Caco-2 (cell line): ENCODE data around the gene XBP1. TPM values are rescaled to one million over a fixed set of nuclear protein-coding genes. Genes with fewer than 3 reads are reported as not detected.

Experiments used
- BruUV-seq: library from RNA; stranded (reverse); fragments of 400-500 nt; replicated peaks from 2 replicates; lab custom pipeline; 2021; lab: Mats Ljungman, UMichigan
- CTCF ChIA-PET: fragments of 300-600 bp; sonication (Branson Sonifier 250); formaldehyde crosslinking; loops from one replicate; lab custom pipeline; 2022; ENCODE audit warnings: antibody characterized with exemption; lab: Charles Lee
- POLR2A ChIA-PET: fragments of 300-600 bp; sonication (Branson Sonifier 250); formaldehyde crosslinking; loops from one replicate; lab custom pipeline; 2022; ENCODE audit warnings: antibody characterized with exemption; lab: Charles Lee
- DNase-seq, 2 experiments: peaks; one replicate each; pipeline versions ENCODE4 v3.0.0 to v3.0.0-alpha.2; 2020 to 2022
- H3K27me3 ChIP-seq: replicated peaks from 2 replicates; pipeline ENCODE4 v1.6.0; 2011; ENCODE audit warnings: low read length; ENCODE audit not compliant: control insufficient read depth, insufficient read depth
- H3K36me3 ChIP-seq: 2 replicates; pipeline ENCODE4 v1.5.1; 2011; ENCODE audit warnings: low read length; ENCODE audit not compliant: control insufficient read depth, insufficient read depth
- H3K4me1 ChIP-seq: fragments of 250-450 bp; sonication (Bioruptor Pico); 2 replicates; pipeline ENCODE4 v1.5.1; 2020; ENCODE audit warnings: mild to moderate bottlenecking
- H3K4me3 ChIP-seq: 2 replicates; pipeline ENCODE4 v1.5.1; 2011; ENCODE audit warnings: low read depth, mild to moderate bottlenecking, control low read depth, low read length
- H3K9me3 ChIP-seq: fragments of 250-450 bp; sonication (Bioruptor Pico); 2 replicates; pipeline ENCODE4 v1.5.1; 2020; ENCODE audit warnings: mild to moderate bottlenecking, moderate library complexity
- H3K27ac Mint-ChIP-seq: one replicate; pipeline ENCODE4 v1.8.0; 2022; ENCODE audit warnings: mixed read lengths; ENCODE audit not compliant: unreplicated experiment
- H3K27me3 Mint-ChIP-seq: one replicate; pipeline ENCODE4 v1.8.0; 2022; ENCODE audit warnings: mixed read lengths; ENCODE audit not compliant: insufficient read depth, unreplicated experiment
- H3K36me3 Mint-ChIP-seq: one replicate; pipeline ENCODE4 v1.8.0; 2022; ENCODE audit warnings: mild to moderate bottlenecking, mixed read lengths; ENCODE audit not compliant: insufficient read depth, unreplicated experiment
- H3K4me1 Mint-ChIP-seq: one replicate; pipeline ENCODE4 v1.8.0; 2022; ENCODE audit warnings: low read depth, mixed read lengths; ENCODE audit not compliant: unreplicated experiment
- H3K4me3 Mint-ChIP-seq: one replicate; pipeline ENCODE4 v1.8.0; 2022; ENCODE audit warnings: mild to moderate bottlenecking, moderate library complexity, mixed read lengths; ENCODE audit not compliant: unreplicated experiment
- H3K9me3 Mint-ChIP-seq: one replicate; pipeline ENCODE4 v1.8.0; 2022; ENCODE audit warnings: mixed read lengths; ENCODE audit not compliant: unreplicated experiment
- intact Hi-C: fragments of 100-400 bp; cut with micrococcal nuclease; formaldehyde crosslinking; loops from one replicate; pipeline ENCODE4 v1.10.0; 2022; ENCODE audit not compliant: unreplicated experiment
- total RNA-seq: library from RNA; stranded (reverse); gene quantifications from 2 replicates; pipeline ENCODE4 v1.2.3, GENCODE V29; 2022
- TF ChIP-seq, protein P1 (sequence below), 2 experiments: fragments of 200-600 bp in 1 of 2; IDR thresholded peaks; 1 replicate in 1 of 2; 2 replicates in 1 of 2; pipeline versions ENCODE4 v1.5.1 to v1.8.0; 2011 to 2022; ENCODE audit warnings: antibody characterized with exemption in 1 of 2, control low read depth in 1 of 2, inconsistent platforms in 1 of 2, low read depth in 1 of 2, low read length in 1 of 2, mild to moderate bottlenecking in 1 of 2, moderate library complexity in 1 of 2; ENCODE audit not compliant: insufficient read depth in 1 of 2, severe bottlenecking in 1 of 2, unreplicated experiment in 1 of 2

Gene XBP1
- total RNA-seq, 1 experiment from 2014 or later = 215 TPM

DNA sequence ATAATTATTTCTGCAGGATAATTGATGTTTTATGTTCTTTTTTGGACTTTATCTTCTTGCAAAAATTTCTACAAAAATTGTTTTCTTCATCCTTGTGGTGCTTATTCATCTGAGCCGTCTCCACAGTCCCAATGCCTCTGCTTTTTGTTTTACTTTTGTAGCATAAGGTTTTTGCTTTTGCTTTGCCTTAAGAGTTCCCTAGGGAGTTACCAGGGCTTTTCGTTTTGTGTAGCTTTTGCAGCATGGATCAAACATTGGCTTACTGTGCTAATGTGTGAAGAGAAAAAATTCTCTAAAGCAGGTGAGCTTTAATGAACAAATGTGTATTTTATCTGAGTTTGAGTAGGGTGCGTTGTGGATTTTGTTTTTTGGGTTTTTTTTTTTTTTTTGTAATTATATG, 11.8 kb downstream of the XBP1 start:
- no peak overlapping the region for H3K27ac Mint-ChIP-seq
- POLR2A ChIA-PET = no interaction called here
- H3K4me1 Mint-ChIP-seq = peaks cover 23% of the 10 kb centered on the region
- H3K9me3 ChIP-seq = no peaks in the 10 kb centered on the region
- peaks cover 14% of the 10 kb centered on the region for H3K4me1 ChIP-seq
- H3K27me3 Mint-ChIP-seq = no peaks in the 10 kb centered on the region
- H3K9me3 Mint-ChIP-seq = no peaks in the 10 kb centered on the region
- H3K36me3 ChIP-seq = peaks cover 2% of the 10 kb centered on the region
- H3K4me3 Mint-ChIP-seq = no peak overlapping the region
- H3K4me3 ChIP-seq = no peak overlapping the region
- DNase-seq = no peak
- TF ChIP-seq, protein P1, sequence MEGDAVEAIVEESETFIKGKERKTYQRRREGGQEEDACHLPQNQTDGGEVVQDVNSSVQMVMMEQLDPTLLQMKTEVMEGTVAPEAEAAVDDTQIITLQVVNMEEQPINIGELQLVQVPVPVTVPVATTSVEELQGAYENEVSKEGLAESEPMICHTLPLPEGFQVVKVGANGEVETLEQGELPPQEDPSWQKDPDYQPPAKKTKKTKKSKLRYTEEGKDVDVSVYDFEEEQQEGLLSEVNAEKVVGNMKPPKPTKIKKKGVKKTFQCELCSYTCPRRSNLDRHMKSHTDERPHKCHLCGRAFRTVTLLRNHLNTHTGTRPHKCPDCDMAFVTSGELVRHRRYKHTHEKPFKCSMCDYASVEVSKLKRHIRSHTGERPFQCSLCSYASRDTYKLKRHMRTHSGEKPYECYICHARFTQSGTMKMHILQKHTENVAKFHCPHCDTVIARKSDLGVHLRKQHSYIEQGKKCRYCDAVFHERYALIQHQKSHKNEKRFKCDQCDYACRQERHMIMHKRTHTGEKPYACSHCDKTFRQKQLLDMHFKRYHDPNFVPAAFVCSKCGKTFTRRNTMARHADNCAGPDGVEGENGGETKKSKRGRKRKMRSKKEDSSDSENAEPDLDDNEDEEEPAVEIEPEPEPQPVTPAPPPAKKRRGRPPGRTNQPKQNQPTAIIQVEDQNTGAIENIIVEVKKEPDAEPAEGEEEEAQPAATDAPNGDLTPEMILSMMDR (IDR thresholded peaks at IDR 0.05; ENCODE audit: insufficient read depth in 1 of 2, low read depth in 1 of 2, low read length in 1 of 2, severe bottlenecking in 1 of 2, unreplicated experiment in 1 of 2) = no peak
- BruUV-seq = TSS peak; percentile 6
- H3K27me3 ChIP-seq = no peaks in the 10 kb centered on the region
- peaks cover 85% of the 10 kb centered on the region for H3K36me3 Mint-ChIP-seq
- CTCF ChIA-PET = no interaction called here
- intact Hi-C loops = no loop called here

DNA sequence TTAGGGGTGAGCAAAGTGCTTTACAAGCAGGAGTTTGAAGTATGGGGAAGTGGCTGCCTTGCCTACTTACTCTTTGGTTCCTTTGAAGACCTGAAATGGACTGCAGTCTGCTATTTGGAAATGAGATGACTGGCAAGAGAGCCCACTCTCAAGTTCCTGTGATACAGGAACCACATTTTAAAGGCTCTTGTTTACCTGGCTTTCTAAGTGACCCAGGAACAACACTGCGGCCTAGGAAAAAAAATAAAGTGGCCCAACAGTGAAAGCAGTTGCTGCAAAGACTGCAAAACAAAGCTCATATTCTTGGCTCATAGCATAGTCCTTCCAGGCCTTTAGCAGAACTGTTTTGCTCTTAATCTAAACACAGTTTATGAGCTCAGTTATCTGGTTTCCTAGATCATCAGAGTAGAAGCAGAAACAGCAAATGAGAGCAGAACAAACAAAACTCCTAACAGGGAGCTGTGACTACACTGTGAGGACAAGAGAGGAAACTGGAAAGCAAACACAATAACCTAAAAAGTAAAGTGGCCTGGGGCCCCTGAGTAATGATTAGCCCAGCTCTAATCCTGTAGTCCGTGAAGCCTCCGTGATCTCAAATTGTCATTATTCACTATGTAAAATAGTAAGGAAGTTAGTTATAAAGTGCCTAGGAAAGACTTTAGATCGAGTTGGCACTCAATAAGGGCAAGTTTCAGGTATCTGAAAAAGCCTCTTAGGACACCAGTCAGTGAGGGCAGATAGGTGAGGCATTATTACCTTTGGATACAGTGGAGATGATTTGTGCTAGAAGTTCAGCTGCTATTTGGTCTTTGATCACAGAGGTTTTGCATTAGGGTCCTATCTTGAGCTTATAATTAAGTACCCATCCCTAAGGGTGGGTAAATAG, 16.3 kb downstream of the XBP1 start:
- peak overlapping the region; percentile 76 for H3K27ac Mint-ChIP-seq
- ChIA-PET CTCF (interaction anchor here (0.5 to 1.7 kb wide), 12 partner anchors 10 to 257 kb away, joined by 3 to 10 read pairs (median 4); partner anchors contain the start of genes CCDC117 and XBP1), POLR2A (interaction anchor here (0.5 to 2.0 kb wide), 11 partner anchors 10 to 1823 kb away, joined by 3 to 43 read pairs (median 4); partner anchors contain the start of genes CCDC117, CHEK2, TCN2 and XBP1)
- peaks cover 28% of the 10 kb centered on the region for H3K4me1 ChIP-seq
- H3K4me1 Mint-ChIP-seq = peaks cover 26% of the 10 kb centered on the region
- peak overlapping the region; percentile 45 for H3K4me3 Mint-ChIP-seq
- intact Hi-C loops = loop anchor here (1.0 kb wide), 2 partner anchors 12 to 15 kb away; partner anchors contain the start of gene CCDC117
- no peaks in the 10 kb centered on the region for H3K27me3 ChIP-seq
- H3K9me3 Mint-ChIP-seq = no peaks in the 10 kb centered on the region
- no peaks in the 10 kb centered on the region for H3K27me3 Mint-ChIP-seq
- peaks cover 83% of the 10 kb centered on the region for H3K36me3 Mint-ChIP-seq
- peaks cover 5% of the 10 kb centered on the region; the same call in 1 of the 2 replicates for H3K36me3 ChIP-seq
- no peaks in the 10 kb centered on the region for H3K9me3 ChIP-seq
- TF ChIP-seq, protein P1 (IDR thresholded peaks at IDR 0.05; ENCODE audit: insufficient read depth in 1 of 2, low read depth in 1 of 2, low read length in 1 of 2, severe bottlenecking in 1 of 2, unreplicated experiment in 1 of 2) = no peak
- DNase-seq = peak; percentile 67 to 79
- no peak overlapping the region for H3K4me3 ChIP-seq
- BruUV-seq = no TSS peak

DNA sequence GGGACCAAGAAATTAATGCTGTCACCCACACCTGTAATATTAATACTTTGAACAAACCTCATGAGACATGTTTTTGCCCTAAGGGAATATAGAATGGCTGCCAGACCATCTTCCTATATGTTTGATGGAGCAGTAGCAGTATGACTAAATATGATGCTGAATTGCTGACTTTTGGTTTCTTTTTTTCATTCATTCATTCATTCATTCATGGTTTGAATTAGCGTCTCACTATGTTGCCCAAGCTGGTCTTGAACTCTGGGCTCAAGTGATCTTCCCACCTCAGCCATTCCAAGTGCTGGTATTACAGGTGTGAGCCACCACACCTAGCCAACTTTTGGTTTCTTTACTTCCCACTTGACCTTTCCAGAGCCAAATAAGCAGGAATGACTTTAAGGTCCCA, 20.1 kb downstream of the XBP1 start:
- Histone ChIP-seq H3K4me1 (peaks cover 28% of the 10 kb centered on the region), H3K36me3 (peaks cover 3% of the 10 kb centered on the region; the same call in 1 of the 2 replicates), H3K27me3 (no peaks in the 10 kb centered on the region), H3K4me3 (no peak overlapping the region), H3K9me3 (no peaks in the 10 kb centered on the region)
- no peaks in the 10 kb centered on the region for H3K27me3 Mint-ChIP-seq
- no peaks in the 10 kb centered on the region for H3K9me3 Mint-ChIP-seq
- TF ChIP-seq, protein P1 (IDR thresholded peaks at IDR 0.05; ENCODE audit: insufficient read depth in 1 of 2, low read depth in 1 of 2, low read length in 1 of 2, severe bottlenecking in 1 of 2, unreplicated experiment in 1 of 2) = no peak
- BruUV-seq = no TSS peak
- no peak overlapping the region for H3K27ac Mint-ChIP-seq
- intact Hi-C loops = no loop called here
- no peak for DNase-seq
- CTCF ChIA-PET = no interaction called here
- H3K36me3 Mint-ChIP-seq = peaks cover 73% of the 10 kb centered on the region
- H3K4me3 Mint-ChIP-seq = no peak overlapping the region
- peaks cover 17% of the 10 kb centered on the region for H3K4me1 Mint-ChIP-seq
- POLR2A ChIA-PET = no interaction called here
